DOHH2 (cell line): ENCODE measurements around the gene HINFP.

Source experiments
- H3F3A ChIP-seq: fragments of 200-600 bp; sonication (generic), shearing (Covaris generic); 2 replicates; pipeline ENCODE4 v1.6.0; 2016; ENCODE audit warnings: antibody characterized with exemption, mild to moderate bottlenecking; ENCODE audit not compliant: control insufficient read depth, insufficient read depth
- H3K27ac ChIP-seq: fragments of 200-600 bp; sonication (generic); 2 replicates; pipeline ENCODE4 v1.5.1; 2014; ENCODE audit warnings: low read depth, mild to moderate bottlenecking, low read length, moderate library complexity
- H3K27me3 ChIP-seq: fragments of 200-600 bp; sonication (generic); 2 replicates; pipeline ENCODE4 v1.6.1; 2014; ENCODE audit warnings: mild to moderate bottlenecking, low read length, mixed read lengths; ENCODE audit not compliant: control insufficient read depth
- H3K36me3 ChIP-seq: fragments of 200-600 bp; sonication (generic); 2 replicates; pipeline ENCODE4 v1.6.1; 2014; ENCODE audit warnings: mild to moderate bottlenecking, low read length, moderate library complexity, mixed read lengths; ENCODE audit not compliant: control insufficient read depth
- H3K4me1 ChIP-seq: fragments of 200-600 bp; sonication (generic); 2 replicates; pipeline ENCODE4 v1.6.1; 2014; ENCODE audit warnings: mild to moderate bottlenecking, low read length, mixed read lengths; ENCODE audit not compliant: control insufficient read depth
- H3K4me2 ChIP-seq: fragments of 200-600 bp; sonication (generic); 2 replicates; pipeline ENCODE4 v1.6.0; 2014; ENCODE audit warnings: mild to moderate bottlenecking, low read length, moderate library complexity
- H3K4me3 ChIP-seq: fragments of 200-600 bp; sonication (generic); 2 replicates; pipeline ENCODE4 v1.5.1; 2014; ENCODE audit warnings: mild to moderate bottlenecking, low read length, mixed read lengths
- H3K79me2 ChIP-seq: fragments of 200-600 bp; sonication (generic); 2 replicates; pipeline ENCODE4 v1.6.1; 2014; ENCODE audit warnings: mild to moderate bottlenecking, low read length, mixed read lengths; ENCODE audit not compliant: control insufficient read depth
- H3K9me2 ChIP-seq: fragments of 200-600 bp; sonication (generic); replicated peaks from 2 replicates; pipeline ENCODE4 v1.6.1; 2014; ENCODE audit warnings: mild to moderate bottlenecking, low read length, mixed read lengths; ENCODE audit not compliant: control insufficient read depth
- H3K9me3 ChIP-seq: fragments of 200-600 bp; sonication (generic); 2 replicates; pipeline ENCODE4 v1.6.1; 2014; ENCODE audit warnings: antibody characterized with exemption, low read length, mixed read lengths; ENCODE audit not compliant: control insufficient read depth, insufficient read depth
- H4K20me1 ChIP-seq: fragments of 200-600 bp; sonication (generic); 2 replicates; pipeline ENCODE4 v1.6.0; 2014; ENCODE audit warnings: low read depth, mild to moderate bottlenecking, antibody characterized with exemption, low read length, moderate library complexity; ENCODE audit not compliant: control insufficient read depth, insufficient read depth
- EZH2phosphoT487 ChIP-seq: fragments of 200-600 bp; sonication (generic); IDR thresholded peaks from 2 replicates; pipeline ENCODE4 v1.6.1; 2017; ENCODE audit warnings: borderline replicate concordance, mild to moderate bottlenecking, antibody characterized with exemption, low read length, moderate library complexity, mixed read lengths
- TF ChIP-seq, protein P1 (sequence below): fragments of 200-600 bp; sonication (generic); IDR thresholded peaks from one replicate; pipeline ENCODE4 v1.5.1; 2014; ENCODE audit warnings: antibody characterized with exemption, mild to moderate bottlenecking, low read depth, low read length; ENCODE audit not compliant: poor library complexity, severe bottlenecking

Gene HINFP

DNA sequence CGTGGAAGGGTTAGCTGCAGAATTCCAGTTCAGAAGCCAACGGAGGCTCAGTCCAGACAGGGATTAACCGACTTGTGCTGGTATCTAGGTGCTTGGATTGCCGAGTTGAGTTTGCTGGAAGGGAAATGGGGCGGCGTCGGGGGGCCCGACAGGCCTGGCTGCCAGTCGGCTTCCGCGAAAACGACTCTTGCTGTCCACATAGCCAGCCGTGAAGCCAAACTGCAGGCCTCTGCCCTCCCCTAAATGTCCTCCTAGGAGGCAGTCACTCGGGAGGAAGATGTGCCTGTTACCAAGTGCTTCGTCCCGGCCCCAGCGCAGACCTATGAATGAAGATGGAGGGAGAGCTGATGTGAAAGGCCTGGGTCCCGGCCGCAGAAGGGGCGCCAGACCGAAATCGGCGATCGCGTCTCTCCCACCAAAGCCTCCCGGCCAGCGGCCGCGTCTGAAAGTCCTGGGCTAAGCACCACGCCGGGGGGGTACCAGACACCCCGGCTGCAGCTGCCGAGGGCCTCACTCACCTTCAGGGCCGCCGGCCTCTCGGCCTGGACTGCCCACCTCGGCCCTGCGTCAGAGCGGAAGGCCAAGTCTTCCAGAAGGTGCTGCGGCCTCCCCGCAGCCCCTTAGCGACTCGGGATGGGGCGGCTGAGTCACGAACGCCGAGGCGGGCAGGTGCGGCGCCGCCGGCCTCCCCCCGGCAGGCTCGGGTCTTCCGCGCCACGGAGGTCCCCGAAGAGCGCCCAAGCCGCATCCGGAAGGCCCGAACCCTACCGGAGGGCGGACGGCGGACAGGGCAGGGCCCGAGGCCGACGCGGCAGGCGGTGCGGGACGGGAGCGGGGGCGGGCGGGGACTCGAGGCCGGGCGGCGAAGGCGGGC lies 27.2 kb upstream of the HINFP start:
- Histone ChIP-seq H3K4me3 (peak overlapping the region; percentile 88), H3K9me3 (no peaks in the 10 kb centered on the region), H3K9me2 (no peaks in the 10 kb centered on the region), H4K20me1 (peaks cover 17% of the 10 kb centered on the region), H3K79me2 (peaks cover 63% of the 10 kb centered on the region), H3K4me2 (peak overlapping the region; percentile 90), H3F3A (peaks cover 51% of the 10 kb centered on the region), H3K27ac (peak overlapping the region; percentile 82), H3K27me3 (no peaks in the 10 kb centered on the region), H3K4me1 (peaks cover 79% of the 10 kb centered on the region), H3K36me3 (peaks cover 80% of the 10 kb centered on the region)
- TF ChIP-seq, protein P1, sequence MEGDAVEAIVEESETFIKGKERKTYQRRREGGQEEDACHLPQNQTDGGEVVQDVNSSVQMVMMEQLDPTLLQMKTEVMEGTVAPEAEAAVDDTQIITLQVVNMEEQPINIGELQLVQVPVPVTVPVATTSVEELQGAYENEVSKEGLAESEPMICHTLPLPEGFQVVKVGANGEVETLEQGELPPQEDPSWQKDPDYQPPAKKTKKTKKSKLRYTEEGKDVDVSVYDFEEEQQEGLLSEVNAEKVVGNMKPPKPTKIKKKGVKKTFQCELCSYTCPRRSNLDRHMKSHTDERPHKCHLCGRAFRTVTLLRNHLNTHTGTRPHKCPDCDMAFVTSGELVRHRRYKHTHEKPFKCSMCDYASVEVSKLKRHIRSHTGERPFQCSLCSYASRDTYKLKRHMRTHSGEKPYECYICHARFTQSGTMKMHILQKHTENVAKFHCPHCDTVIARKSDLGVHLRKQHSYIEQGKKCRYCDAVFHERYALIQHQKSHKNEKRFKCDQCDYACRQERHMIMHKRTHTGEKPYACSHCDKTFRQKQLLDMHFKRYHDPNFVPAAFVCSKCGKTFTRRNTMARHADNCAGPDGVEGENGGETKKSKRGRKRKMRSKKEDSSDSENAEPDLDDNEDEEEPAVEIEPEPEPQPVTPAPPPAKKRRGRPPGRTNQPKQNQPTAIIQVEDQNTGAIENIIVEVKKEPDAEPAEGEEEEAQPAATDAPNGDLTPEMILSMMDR: no peak
- no peak for TF ChIP-seq EZH2phosphoT487

DNA sequence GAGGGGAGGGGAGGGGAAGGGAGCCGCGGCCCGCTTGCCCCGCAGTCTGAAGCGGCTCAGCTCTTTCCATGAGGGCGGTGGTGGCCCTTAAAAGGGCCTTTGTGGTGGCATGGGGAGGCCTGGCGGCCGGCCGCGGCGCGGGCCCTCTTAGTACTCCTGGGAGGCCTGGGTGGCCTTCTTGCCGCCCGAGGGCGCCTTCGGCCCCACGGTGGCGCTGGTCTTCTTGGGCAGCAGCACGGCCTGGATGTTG lies 26.6 kb upstream of the HINFP start:
- Histone ChIP-seq H3K36me3 (peaks cover 80% of the 10 kb centered on the region), H3K4me3 (peak overlapping the region; percentile 88), H3K27me3 (no peaks in the 10 kb centered on the region), H3K9me2 (no peaks in the 10 kb centered on the region), H3K9me3 (no peaks in the 10 kb centered on the region), H4K20me1 (peaks cover 16% of the 10 kb centered on the region), H3K4me2 (peak overlapping the region; percentile 90), H3F3A (peaks cover 50% of the 10 kb centered on the region), H3K79me2 (peaks cover 65% of the 10 kb centered on the region), H3K27ac (peak overlapping the region; percentile 82), H3K4me1 (peaks cover 78% of the 10 kb centered on the region)
- TF ChIP-seq EZH2phosphoT487: no peak
- TF ChIP-seq, protein P1: peak; percentile 61

DNA sequence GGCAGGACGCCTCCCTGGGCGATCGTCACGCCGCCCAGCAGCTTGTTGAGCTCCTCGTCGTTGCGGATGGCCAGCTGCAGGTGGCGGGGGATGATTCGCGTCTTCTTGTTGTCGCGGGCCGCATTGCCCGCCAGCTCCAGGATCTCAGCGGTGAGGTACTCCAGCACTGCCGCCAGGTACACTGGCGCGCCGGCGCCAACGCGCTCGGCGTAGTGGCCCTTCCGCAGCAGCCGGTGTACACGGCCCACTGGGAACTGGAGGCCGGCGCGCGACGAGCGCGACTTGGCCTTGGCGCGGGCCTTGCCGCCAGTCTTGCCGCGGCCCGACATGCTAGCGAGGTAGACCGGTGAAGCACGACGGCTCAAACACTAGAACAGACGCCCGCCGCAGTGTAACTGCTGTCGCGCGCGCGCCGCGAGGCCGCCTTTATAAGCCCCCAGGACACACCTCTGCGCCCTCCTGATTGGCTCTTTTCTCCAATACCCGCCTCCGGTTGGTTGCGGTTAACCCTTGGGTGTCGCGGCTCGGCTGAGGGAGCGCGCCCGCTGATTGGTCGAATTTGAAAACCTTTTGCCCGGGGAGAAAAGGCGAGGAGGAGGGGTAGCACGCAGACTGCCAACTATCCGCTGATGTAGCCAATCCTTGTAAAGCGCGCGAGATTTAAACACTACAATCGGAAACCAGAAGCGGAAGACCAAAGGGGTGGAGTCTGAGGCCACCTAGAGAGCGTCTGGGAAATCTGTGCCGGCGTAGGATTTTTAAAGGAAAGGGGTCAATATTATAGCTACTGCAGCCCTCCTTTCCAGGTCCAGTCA lies 26.1 kb upstream of the HINFP start:
- H3K27ac ChIP-seq: peak overlapping the region; percentile 82

More for the DNA sequence above, 26.1 kb upstream of the HINFP start:
- H3K4me3 ChIP-seq: peak overlapping the region; percentile 88
- peak overlapping the region; percentile 90 for H3K4me2 ChIP-seq
- peaks cover 13% of the 10 kb centered on the region for H4K20me1 ChIP-seq
- H3K79me2 ChIP-seq: peaks cover 70% of the 10 kb centered on the region
- peaks cover 49% of the 10 kb centered on the region for H3F3A ChIP-seq
- TF ChIP-seq, protein P1: peak; percentile 6
- no peak for TF ChIP-seq EZH2phosphoT487
- peaks cover 78% of the 10 kb centered on the region for H3K36me3 ChIP-seq
- no peaks in the 10 kb centered on the region for H3K27me3 ChIP-seq
- H3K9me2 ChIP-seq: no peaks in the 10 kb centered on the region
- H3K9me3 ChIP-seq: no peaks in the 10 kb centered on the region
- peaks cover 78% of the 10 kb centered on the region for H3K4me1 ChIP-seq
